ENCODE results near the gene NAIF1.
"Not testable (repeated sequence)": the region's sequence is repeated elsewhere in the genome, so short reads cannot be mapped to it uniquely, and the experiment has no call there.

NAIF1 gene

DNA sequence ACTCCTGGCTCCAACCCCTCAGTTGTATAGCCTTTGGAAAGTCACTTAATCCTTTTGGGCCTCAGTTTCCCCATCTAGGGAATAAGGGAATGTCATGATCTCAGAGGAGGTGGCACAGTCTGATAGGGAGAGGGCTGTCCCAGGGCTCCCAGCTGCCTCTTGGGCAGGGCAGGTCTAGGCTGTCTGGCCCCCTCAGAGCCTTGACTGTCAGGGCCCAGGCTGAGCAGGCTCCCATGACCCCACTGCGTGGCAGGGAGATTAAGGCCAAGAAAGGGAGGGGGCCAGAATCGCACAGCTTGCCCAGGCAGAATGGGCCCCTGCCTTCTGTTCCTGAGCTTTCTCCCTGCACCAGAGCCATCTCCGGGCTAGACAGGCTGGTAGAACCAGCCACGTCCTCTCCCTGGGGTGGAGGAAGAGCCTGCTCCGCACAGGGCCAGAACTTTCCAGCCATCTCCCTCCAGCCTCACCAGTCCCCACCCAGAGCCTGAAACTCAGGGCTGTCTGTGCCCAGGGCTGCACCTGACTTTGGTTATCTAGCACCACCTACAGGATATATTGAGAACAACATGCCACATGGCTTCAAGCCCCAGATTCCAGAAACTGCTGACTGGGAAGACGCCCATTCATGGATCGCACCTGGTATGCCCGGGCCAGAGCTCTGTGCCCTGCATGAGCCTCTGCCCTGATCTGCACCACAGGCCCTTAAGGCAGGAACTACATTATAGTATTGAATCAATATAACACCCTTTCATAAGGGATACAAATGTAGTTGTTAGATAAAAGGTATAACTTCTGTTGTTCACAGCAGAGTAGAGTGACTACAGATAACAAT is 32.1 kb downstream of the NAIF1 start:
- no peak for DNase-seq (ENCODE audit: low read depth in 4 of 4, low spot score in 1 of 4)

DNA sequence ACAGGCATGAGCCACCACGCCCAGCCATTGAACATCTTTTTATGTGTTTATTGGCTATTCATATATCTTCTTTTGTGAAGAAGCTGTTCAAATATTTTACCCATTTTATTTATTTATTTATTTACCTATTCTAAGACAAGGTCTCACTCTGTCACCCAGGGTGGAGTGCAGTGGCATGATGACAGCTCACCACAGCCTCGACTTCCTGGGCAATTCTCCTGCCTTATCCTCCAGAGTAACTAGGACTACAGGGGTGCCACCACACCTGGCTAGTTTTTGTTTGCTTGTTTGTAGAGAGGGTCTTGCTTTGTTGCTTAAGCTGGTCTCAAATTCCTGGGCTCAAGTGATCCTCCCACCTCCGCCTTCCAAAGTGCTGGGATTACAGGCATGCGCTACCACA is 33.5 kb downstream of the NAIF1 start:
- DNase-seq (ENCODE audit: low read depth in 4 of 4, low spot score in 1 of 4) = no peak

DNA sequence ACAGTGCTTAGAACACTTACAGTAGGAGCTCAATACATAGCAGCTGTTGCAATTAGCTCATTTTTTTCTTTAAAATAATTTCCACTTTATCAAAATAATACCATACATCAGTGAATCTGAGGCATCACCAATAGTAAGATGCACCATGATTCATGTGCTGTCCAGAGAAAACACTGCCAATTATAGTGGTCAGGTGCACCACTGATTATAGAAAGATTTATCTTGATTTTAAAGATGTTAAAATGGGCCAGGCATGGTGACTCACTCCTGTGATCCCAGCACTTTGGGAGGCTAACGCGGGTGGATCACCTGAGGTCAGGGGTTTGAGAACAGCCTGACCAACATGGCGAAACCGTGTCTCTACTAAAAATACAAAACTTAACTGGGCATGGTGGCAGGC is 39.4 kb downstream of the NAIF1 start:
- DNase-seq (ENCODE audit: low read depth in 4 of 4, low spot score in 1 of 4) = no peak

DNA sequence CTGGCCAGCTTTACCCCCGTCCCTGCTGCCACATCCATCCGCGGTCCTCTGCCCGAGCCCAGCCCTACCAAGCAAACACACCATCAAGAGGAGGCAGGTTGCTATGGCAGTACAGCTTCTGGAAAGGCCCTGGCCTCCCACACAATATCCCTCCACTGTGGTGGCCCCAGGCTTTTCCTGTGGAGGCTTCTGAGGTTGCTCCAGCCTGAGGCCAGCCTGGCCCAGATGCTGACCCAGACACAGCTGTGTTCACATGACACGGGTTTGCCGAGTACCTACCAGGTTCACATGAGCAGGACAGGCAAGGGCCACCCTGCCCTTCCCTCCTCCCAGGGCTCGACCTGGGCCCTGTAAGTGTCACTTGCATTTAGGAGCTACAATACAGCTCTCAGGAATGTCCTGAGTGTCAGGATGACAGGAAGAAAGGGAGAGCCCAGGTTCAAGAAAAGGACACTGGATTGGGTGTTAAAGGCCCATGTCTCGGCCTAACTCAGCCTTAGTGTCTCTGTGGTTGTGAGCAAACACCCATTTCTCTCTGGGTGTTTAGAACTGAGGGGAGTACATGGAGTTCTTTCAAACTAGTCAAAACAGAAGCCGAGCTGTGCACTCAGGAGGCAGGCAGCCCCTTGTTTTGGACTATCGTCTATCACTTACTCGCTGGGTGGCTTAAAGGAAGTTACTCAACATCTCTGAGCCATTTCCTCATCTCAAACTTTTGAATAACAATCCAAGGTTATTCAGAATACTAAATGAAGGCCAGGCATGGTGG is 40.2 kb downstream of the NAIF1 start:
- DNase-seq (ENCODE audit: low read depth in 4 of 4, low spot score in 1 of 4) = no peak

DNA sequence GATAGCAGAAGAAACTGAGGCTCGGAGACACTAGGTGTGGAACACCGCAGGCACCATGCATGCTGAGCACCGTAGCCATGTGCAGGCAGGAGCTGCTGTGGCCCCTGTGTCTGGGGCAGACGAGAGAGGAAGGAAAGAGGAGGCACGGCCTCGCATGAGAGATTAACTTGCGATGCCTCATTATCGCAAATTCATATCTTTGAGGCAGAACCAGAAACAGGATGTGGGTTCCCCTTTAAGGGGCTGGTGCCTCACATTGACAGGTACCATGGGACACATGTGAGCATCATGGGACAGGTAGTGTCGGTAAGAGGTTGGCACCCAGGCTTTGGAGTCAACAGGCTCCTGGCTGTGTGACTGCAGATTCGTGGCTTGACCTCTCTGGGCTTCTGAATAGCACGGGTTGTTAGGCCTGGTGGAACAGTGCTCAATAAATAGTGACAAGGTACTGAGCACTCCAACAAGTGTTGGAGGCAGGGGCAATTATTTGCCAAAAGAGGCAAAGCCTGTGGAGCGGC is 40.8 kb downstream of the NAIF1 start:
- no peak for DNase-seq (ENCODE audit: low read depth in 4 of 4, low spot score in 1 of 4)

DNA sequence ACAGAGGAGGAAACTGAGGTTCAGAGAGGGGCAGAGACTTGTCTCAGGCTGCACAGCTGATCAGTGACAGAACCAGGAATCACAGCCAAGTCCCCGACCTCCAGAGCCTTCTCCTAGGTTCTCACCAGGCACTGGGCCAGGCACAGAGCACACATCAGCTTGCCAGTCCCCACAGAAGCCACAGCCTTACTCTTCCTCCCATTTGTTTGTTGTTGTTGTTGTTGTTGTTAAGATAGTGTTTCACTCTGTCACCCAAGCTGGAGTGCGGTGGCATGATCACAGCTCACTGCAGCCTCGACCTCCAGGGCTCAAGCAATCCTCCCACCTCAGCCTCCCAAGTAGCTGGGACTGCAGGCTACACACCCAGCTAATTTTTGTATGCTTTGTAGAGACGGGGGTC is 41.4 kb downstream of the NAIF1 start:
- no peak for DNase-seq (ENCODE audit: low read depth in 4 of 4, low spot score in 1 of 4)

DNA sequence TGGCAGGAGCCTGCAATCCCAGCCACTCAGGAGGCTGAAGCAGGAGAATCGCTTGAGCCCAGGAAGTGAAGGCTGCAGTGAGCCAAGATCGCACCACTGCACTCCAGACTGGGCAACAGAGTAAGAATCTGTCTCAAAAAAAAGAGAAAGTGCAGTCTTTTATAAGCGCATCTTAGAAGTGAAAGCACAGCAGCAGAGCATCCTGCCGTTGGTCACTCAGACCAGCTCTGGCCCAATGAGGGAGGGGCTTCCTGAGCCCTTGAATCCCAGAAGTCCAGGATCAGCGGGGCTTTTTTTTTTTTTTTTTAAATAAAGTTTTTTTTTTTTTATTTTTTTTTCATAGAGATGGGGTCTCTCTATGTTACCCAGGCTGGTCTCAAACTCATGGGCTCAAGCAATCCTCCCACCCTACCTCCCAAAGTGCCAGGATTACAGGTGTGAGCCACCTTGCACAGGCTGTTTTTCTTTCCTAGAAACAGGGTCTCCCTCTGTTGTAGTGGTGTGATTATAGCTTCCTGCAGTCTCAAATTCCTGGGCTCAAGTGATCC is 42.3 kb downstream of the NAIF1 start:
- no peak for DNase-seq (ENCODE audit: low read depth in 4 of 4, low spot score in 1 of 4)

DNA sequence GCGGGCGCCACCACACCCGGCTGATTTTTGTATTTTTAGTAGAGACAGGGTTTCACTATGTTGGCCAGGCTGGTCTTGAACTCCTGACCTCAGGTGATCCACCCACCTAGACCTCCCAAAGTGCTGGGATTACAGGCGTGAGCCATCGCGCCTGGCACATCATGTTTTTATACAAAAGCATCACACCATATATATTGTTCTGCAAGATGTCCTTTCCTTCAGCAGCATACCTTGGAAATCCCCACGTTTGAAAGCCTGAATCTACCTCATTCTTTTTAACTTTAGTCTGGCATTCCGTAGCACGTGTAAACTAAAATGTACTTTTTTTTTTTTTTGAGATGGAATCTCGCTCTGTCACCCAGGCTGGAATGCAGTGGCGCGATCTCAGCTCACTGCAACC is 43.4 kb downstream of the NAIF1 start:
- not testable (repeated sequence) for DNase-seq (ENCODE audit: low read depth in 4 of 4, low spot score in 1 of 4)

DNA sequence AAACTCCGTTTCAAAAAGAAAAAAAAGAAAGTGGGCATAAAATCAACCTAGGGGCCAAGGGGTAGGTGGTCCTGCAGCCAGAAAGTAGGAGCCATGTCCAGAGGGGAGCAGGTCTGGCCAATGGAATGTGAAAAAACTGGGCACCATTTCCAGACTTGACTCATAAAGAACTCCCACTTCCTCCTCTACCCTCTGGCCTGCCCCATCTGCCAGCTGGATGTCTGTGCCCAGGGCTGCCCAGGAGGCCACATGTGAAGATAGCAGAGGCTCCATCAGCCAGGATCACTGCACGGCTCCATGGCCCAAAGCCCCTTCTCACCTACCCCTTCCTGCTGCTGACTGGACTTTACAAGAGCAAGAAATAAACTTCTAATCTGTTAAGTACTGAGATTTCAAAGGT is 44.2 kb downstream of the NAIF1 start:
- no peak for DNase-seq (ENCODE audit: low read depth in 4 of 4, low spot score in 1 of 4)

DNA sequence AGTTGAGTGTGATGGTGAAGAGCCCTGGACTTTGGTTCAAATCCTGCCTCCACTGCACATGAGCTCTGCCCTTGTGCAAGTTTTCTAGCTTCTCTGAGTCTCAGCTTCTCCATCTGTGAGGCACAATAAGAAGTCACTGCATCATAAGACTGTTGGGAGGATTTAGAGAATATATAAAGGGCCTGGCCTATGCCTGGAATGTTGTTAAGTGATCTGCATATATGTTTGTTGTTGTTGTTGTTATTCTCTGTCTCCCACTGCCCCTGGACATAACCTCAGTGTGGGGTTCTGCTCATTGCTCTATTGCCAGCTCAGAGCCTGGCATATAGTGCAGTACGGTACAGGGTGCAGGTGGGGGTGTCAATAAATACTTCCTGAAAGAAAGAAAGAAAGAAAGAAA is 46.0 kb downstream of the NAIF1 start:
- DNase-seq (ENCODE audit: low read depth in 4 of 4, low spot score in 1 of 4) = no peak

DNA sequence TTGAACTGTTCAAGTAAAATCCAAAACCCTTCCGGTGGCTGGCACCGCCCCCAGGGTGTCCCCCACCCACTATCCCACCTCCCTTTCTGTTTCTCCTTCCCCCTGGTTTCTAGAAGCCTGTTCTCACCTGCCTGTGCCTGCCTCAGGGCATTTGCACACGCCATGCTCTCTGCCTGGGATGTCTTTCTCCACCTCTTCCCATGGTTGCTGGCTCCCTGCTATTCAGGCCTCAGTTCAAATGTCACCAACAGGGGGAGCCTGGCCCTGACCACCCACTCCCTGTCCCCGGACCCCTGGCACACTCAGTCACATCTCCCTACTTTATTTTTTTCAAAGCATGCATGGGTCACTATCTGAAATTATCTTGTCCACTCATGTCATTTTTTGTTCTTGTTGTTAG is 46.4 kb downstream of the NAIF1 start:
- no peak for DNase-seq (ENCODE audit: low read depth in 4 of 4, low spot score in 1 of 4)

DNA sequence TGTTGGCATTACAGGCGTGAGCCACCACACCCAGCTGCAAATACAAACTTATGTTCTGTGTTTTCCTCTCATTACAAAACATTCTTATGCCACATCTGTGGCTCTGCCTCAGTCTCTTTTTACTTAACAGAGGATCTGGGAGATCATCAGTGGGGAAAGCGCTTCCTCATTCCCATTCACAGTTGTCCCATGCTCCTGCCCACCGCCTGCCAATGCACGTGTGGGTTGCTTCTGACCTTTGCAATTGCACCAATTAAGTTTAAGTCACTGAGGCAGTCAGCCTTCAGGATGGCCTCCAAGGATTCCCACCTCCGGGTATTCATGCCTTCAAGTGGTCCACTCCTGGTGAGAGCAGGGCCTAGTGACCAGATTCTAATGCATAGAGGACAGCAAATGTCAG is 51.4 kb downstream of the NAIF1 start:
- no peak for DNase-seq (ENCODE audit: low read depth in 4 of 4, low spot score in 1 of 4)

Measured in stimulated activated CD4-positive, alpha-beta T cell treated with anti-CD3 and anti-CD28 coated beads, Interleukin-1b, Interleukin-23, amount 100 ng/mL, for 24 hours (primary cell).